HEK293 (cell line): Measurements from ENCODE around the gene MMS22L.

Experiments
- ZIC2 ChIP-seq: fragments of 450-650 bp; formaldehyde crosslinking; IDR thresholded peaks from 2 replicates; pipeline ENCODE4 v1.5.1; 2016; ENCODE audit warnings: missing biosample characterization, missing genetic modification characterization
- ZNF274 ChIP-seq, 2 experiments: fragments of 200-500 bp in 1 of 2; fragments of 450-650 bp in 1 of 2; sonication (Bioruptor generic) in 1 of 2; formaldehyde crosslinking in 1 of 2; IDR thresholded peaks; 2 replicates each; pipeline versions ENCODE4 v1.5.1 to v1.6.1; 2014 to 2016; ENCODE audit warnings: borderline replicate concordance in 1 of 2, inconsistent platforms in 1 of 2, low read length in 1 of 2, missing biosample characterization in 1 of 2, missing genetic modification characterization in 1 of 2
- TF ChIP-seq, protein P1 (sequence below): fragments of 450-650 bp; formaldehyde crosslinking; IDR thresholded peaks from 2 replicates; pipeline ENCODE4 v1.5.1; 2016; ENCODE audit warnings: missing biosample characterization, missing genetic modification characterization

DNA sequence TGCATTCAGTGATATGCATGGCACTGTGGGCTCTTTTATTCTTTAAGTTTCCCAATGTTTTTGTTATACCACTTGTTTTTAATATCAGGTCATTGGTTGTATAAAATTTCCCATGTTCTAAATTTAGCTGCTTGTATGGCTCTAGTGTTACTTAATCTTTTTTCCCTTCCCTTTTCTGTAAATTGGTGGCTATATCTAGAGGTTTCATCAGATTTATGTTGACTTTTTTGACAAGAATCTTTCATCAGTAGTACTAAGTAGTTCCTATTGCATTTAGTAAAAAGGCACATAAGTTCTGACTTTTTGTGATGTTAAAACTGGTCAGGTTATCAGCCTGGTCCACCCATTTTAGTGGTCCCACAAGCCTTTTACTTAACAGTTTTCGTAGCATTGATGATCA is 51.1 kb downstream of the MMS22L start:
- TF ChIP-seq ZNF274 (IDR thresholded peaks at IDR 0.05; ENCODE audit: low read length) (no peak), ZNF274 (tag by site-specific recombination; IDR thresholded peaks at IDR 0.05; ENCODE audit: borderline replicate concordance) (no peak), ZIC2 (tag by site-specific recombination) (no peak)
- TF ChIP-seq, protein P1, sequence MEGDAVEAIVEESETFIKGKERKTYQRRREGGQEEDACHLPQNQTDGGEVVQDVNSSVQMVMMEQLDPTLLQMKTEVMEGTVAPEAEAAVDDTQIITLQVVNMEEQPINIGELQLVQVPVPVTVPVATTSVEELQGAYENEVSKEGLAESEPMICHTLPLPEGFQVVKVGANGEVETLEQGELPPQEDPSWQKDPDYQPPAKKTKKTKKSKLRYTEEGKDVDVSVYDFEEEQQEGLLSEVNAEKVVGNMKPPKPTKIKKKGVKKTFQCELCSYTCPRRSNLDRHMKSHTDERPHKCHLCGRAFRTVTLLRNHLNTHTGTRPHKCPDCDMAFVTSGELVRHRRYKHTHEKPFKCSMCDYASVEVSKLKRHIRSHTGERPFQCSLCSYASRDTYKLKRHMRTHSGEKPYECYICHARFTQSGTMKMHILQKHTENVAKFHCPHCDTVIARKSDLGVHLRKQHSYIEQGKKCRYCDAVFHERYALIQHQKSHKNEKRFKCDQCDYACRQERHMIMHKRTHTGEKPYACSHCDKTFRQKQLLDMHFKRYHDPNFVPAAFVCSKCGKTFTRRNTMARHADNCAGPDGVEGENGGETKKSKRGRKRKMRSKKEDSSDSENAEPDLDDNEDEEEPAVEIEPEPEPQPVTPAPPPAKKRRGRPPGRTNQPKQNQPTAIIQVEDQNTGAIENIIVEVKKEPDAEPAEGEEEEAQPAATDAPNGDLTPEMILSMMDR (tag by site-specific recombination) = no peak
